Measurements from ENCODE around the gene ATP13A4.

ATP13A4 gene

DNA sequence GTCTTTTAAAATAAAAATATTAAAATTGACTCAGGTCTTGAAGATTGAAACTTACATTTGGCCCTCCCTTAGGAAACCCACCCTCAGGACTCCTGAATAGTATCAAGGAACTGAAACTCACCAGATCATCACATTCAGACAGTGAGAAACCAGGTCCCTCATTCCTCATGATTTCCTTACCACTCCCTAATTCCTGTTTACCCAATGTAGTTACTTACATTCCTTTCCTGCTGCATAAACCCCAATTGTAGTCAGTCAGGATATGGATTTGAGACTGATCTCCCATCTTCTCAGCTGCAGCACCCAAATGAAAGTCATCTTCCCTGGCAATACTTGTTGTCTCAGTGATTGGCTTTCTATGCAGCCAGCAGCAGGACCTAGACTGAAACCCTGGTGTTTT, 8.6 kb downstream of the ATP13A4 start:
- TF ChIP-seq, protein P1, sequence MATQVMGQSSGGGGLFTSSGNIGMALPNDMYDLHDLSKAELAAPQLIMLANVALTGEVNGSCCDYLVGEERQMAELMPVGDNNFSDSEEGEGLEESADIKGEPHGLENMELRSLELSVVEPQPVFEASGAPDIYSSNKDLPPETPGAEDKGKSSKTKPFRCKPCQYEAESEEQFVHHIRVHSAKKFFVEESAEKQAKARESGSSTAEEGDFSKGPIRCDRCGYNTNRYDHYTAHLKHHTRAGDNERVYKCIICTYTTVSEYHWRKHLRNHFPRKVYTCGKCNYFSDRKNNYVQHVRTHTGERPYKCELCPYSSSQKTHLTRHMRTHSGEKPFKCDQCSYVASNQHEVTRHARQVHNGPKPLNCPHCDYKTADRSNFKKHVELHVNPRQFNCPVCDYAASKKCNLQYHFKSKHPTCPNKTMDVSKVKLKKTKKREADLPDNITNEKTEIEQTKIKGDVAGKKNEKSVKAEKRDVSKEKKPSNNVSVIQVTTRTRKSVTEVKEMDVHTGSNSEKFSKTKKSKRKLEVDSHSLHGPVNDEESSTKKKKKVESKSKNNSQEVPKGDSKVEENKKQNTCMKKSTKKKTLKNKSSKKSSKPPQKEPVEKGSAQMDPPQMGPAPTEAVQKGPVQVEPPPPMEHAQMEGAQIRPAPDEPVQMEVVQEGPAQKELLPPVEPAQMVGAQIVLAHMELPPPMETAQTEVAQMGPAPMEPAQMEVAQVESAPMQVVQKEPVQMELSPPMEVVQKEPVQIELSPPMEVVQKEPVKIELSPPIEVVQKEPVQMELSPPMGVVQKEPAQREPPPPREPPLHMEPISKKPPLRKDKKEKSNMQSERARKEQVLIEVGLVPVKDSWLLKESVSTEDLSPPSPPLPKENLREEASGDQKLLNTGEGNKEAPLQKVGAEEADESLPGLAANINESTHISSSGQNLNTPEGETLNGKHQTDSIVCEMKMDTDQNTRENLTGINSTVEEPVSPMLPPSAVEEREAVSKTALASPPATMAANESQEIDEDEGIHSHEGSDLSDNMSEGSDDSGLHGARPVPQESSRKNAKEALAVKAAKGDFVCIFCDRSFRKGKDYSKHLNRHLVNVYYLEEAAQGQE (IDR thresholded peaks at IDR 0.05; ENCODE audit: low read depth) = no peak
- TF ChIP-seq FOXM1 (IDR thresholded peaks at IDR 0.05; ENCODE audit: borderline replicate concordance, low read depth) (no peak), TAF1 (IDR thresholded peaks at IDR 0.05; ENCODE audit: low read depth) (no peak), CREB1 (IDR thresholded peaks at IDR 0.05; ENCODE audit: low read depth) (no peak), TEAD4 (IDR thresholded peaks at IDR 0.05) (no peak), EGR1 (IDR thresholded peaks at IDR 0.05) (no peak), RAD21 (IDR thresholded peaks at IDR 0.05; ENCODE audit: low read depth) (no peak), CEBPB (IDR thresholded peaks at IDR 0.05) (no peak), EP300 (IDR thresholded peaks at IDR 0.05; ENCODE audit: borderline replicate concordance) (no peak)
- TF ChIP-seq, protein P2, sequence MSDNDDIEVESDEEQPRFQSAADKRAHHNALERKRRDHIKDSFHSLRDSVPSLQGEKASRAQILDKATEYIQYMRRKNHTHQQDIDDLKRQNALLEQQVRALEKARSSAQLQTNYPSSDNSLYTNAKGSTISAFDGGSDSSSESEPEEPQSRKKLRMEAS (IDR thresholded peaks at IDR 0.05) = no peak
- TF ChIP-seq, protein P3, sequence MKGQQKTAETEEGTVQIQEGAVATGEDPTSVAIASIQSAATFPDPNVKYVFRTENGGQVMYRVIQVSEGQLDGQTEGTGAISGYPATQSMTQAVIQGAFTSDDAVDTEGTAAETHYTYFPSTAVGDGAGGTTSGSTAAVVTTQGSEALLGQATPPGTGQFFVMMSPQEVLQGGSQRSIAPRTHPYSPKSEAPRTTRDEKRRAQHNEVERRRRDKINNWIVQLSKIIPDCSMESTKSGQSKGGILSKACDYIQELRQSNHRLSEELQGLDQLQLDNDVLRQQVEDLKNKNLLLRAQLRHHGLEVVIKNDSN (IDR thresholded peaks at IDR 0.05) = no peak

DNA sequence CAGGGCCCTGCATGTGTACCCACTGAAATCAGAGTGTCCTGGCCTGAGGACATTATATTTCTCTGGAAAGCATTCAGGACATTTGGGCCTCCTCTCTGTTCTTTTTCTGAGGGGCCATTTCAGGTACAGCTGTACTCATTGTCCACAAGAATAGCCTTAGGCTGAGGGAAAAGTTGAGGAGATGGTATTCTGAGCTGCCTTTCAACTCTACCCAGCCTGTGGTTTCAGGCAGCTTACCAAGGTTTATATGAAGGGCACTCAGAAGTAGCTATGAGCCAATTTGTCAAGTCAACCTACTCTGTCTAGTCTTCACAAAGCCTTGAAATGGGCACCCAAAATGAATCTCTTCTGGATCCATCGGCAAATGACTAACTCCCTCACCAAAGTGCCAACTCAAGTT, 9.4 kb downstream of the ATP13A4 start:
- TF ChIP-seq, protein P1 (IDR thresholded peaks at IDR 0.05; ENCODE audit: low read depth) = no peak
- TF ChIP-seq, protein P3 (IDR thresholded peaks at IDR 0.05) = no peak
- TF ChIP-seq EGR1 (IDR thresholded peaks at IDR 0.05) = no peak

DNA sequence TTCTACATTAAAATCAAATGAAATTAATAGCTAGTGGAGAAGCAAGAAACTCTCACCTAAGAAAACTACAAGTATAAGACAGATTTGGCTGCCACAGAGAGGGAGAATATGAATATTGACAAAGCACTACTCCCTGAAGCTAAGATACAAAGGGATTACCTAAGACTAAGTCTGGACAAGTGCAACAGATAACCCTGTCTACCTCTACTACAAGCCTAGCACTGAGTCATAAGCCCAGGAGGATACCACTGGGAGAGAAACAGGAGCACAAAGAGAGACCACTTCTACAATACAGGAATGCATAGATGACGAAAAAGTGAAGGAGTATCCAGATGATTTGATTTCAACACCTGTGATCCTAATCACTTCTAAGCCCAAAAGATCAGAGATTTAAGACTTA, 10.4 kb downstream of the ATP13A4 start:
- TF ChIP-seq, protein P1 (IDR thresholded peaks at IDR 0.05; ENCODE audit: low read depth) = no peak
- TF ChIP-seq CEBPB (IDR thresholded peaks at IDR 0.05) = no peak

DNA sequence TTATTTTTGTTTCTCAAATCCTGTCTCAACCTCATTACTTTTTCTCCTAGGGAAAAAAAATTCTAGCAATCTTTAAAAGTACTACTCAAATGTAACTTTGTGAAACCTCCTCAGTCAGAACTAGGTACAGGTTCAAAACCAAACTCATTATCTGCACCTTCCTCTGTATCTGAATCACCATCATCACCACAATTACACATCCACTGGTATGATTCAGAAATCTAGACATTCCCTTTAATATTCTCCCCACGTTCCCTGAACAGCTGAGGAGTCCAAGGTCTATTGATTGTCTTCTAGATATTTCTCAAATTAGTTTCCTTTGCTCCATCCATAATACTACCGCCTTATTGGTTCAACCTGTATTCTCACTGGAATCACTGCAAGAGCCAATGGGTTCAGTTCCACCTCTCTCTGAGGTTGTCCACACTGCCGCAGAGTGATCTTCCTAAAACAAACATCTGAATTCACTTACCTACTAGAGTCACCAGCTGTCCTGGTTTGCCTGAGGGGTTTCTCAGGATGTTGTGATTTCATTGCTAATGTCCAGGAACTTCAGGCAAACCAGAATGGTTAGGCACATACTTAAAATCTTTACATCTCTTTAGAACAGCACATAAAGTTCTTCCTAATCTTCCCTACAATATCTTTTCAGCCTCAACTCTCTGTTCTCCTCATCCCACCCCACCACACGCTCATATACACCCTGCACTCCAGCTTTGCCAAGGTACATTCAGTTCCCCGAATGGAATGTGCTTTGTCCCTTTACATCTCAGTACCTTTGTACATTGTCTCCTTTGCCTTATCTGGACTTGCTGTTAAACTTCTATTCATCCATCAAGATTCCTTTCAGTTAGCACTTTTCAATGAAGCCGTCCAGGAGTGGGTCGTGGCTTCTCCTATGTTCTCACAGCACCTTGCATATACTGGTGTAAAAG, 24.2 kb downstream of the ATP13A4 start:
- TF ChIP-seq CREB1 (IDR thresholded peaks at IDR 0.05; ENCODE audit: low read depth) = no peak
- no peak for TF ChIP-seq EGR1 (IDR thresholded peaks at IDR 0.05)
- TF ChIP-seq CEBPB (IDR thresholded peaks at IDR 0.05) = no peak
- TF ChIP-seq, protein P3 (IDR thresholded peaks at IDR 0.05) = no peak
- no peak for TF ChIP-seq ZBTB7A (IDR thresholded peaks at IDR 0.05; ENCODE audit: low read depth)
- TF ChIP-seq YY1 (IDR thresholded peaks at IDR 0.05; ENCODE audit: low read depth) = no peak
- no peak for TF ChIP-seq FOXM1 (IDR thresholded peaks at IDR 0.05; ENCODE audit: borderline replicate concordance, low read depth)
- TF ChIP-seq TAF1 (IDR thresholded peaks at IDR 0.05; ENCODE audit: low read depth) = no peak
- TF ChIP-seq EP300 (IDR thresholded peaks at IDR 0.05; ENCODE audit: borderline replicate concordance) = no peak
- TF ChIP-seq NFIC (IDR thresholded peaks at IDR 0.05) = no peak
- TF ChIP-seq, protein P1 (IDR thresholded peaks at IDR 0.05; ENCODE audit: low read depth) = no peak
- TF ChIP-seq RAD21 (IDR thresholded peaks at IDR 0.05; ENCODE audit: low read depth) = no peak
- TF ChIP-seq, protein P2 (IDR thresholded peaks at IDR 0.05) = no peak
- no peak for TF ChIP-seq TEAD4 (IDR thresholded peaks at IDR 0.05)
- TF ChIP-seq TCF12 (IDR thresholded peaks at IDR 0.05; ENCODE audit: low read depth) = no peak

All from Ishikawa (cell line).